Loucy (cell line): ENCODE data around the gene GRAMD4.

Source experiments
- CTCF ChIP-seq: fragments of 200-600 bp; sonication (generic); conservative IDR thresholded peaks from 2 replicates; pipeline ENCODE4 v1.5.1; 2014; ENCODE audit warnings: mild to moderate bottlenecking, antibody characterized with exemption, low read length
- EZH2phosphoT487 ChIP-seq: fragments of 200-600 bp; IDR thresholded peaks from 2 replicates; pipeline ENCODE4 v1.6.1; 2018; ENCODE audit warnings: antibody characterized with exemption, mild to moderate bottlenecking, moderate library complexity, borderline replicate concordance

- TF ChIP-seq EZH2phosphoT487 (no peak), CTCF (no peak)
Observed at GRCh38 chr22:46612904-46613605, 7.1 kb upstream of the GRAMD4 start.
